Measurements from ENCODE around the gene HS3ST3B1. TPM values are rescaled to one million over a fixed set of nuclear protein-coding genes. Genes with fewer than 3 reads are reported as not detected.

HS3ST3B1 gene
- total RNA-seq, 1 experiment from 2014 or later, result not detected

- Histone ChIP-seq H3K9me2 (replicated peaks; ENCODE audit: insufficient read depth, low read length) (no peaks in the 10 kb centered on the region), H3K27ac (ENCODE audit: low read length) (no peak overlapping the region), H2AFZ (ENCODE audit: low read length) (no peak overlapping the region), H3K4me1 (ENCODE audit: low read length) (peaks cover 21% of the 10 kb centered on the region), H3K4me2 (ENCODE audit: low read depth, low read length, poor library complexity, severe bottlenecking) (no peak overlapping the region), H3K27me3 (ENCODE audit: low read length) (no peaks in the 10 kb centered on the region), H3K4me3 (ENCODE audit: low read length) (no peak overlapping the region), H3K36me3 (ENCODE audit: insufficient read depth, low read length) (no peaks in the 10 kb centered on the region), H3K79me2 (ENCODE audit: low read length) (no peaks in the 10 kb centered on the region), H3K9ac (ENCODE audit: low read length) (no peak overlapping the region), H3K9me3 (ENCODE audit: low read length) (no peaks in the 10 kb centered on the region), H4K20me1 (ENCODE audit: insufficient read depth, low read depth, low read length) (peaks cover under 1% of the 10 kb centered on the region; the same call in 1 of the 2 replicates)
- no peak for DNase-seq
These were observed 45.9 kb downstream of the HS3ST3B1 start for GRCh38 chr17:14346801-14347200.

DNA sequence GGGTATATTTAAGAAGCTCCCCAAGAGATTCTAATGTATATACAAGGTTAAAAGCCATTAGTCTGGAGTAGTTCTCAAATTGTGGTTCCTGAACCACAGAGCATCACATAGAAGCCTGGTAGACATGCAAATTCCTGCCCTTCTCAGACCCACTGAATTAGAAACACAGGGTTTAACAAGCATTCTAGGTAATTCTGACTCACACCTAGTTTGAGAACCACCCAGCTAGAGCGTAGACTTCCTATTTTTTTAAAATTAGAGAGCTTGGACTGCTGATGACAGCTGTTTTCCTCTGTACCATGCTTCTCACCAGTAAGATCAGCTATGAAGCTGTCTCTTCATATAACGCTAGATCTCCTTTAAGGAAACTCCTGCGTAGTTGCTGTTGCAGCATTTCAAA, 50.6 kb downstream of the HS3ST3B1 start:
- no peak overlapping the region for H3K27ac ChIP-seq (ENCODE audit: low read length)
- no peaks in the 10 kb centered on the region for H3K36me3 ChIP-seq (ENCODE audit: insufficient read depth, low read length)
- DNase-seq, result peak; percentile 91
- no peaks in the 10 kb centered on the region for H3K27me3 ChIP-seq (ENCODE audit: low read length)
- H2AFZ ChIP-seq (ENCODE audit: low read length), result no peak overlapping the region
- H3K4me1 ChIP-seq (ENCODE audit: low read length), result peaks cover 21% of the 10 kb centered on the region
- H3K9ac ChIP-seq (ENCODE audit: low read length), result no peak overlapping the region
- H3K9me2 ChIP-seq (replicated peaks; ENCODE audit: insufficient read depth, low read length), result no peaks in the 10 kb centered on the region
- H3K4me2 ChIP-seq (ENCODE audit: low read depth, low read length, poor library complexity, severe bottlenecking), result peak overlapping the region; percentile 41
- no peaks in the 10 kb centered on the region for H3K79me2 ChIP-seq (ENCODE audit: low read length)
- H3K9me3 ChIP-seq (ENCODE audit: low read length), result no peaks in the 10 kb centered on the region
- H3K4me3 ChIP-seq (ENCODE audit: low read length), result no peak overlapping the region
- peaks cover 6% of the 10 kb centered on the region; the same call in 1 of the 2 replicates for H4K20me1 ChIP-seq (ENCODE audit: insufficient read depth, low read depth, low read length)

DNA sequence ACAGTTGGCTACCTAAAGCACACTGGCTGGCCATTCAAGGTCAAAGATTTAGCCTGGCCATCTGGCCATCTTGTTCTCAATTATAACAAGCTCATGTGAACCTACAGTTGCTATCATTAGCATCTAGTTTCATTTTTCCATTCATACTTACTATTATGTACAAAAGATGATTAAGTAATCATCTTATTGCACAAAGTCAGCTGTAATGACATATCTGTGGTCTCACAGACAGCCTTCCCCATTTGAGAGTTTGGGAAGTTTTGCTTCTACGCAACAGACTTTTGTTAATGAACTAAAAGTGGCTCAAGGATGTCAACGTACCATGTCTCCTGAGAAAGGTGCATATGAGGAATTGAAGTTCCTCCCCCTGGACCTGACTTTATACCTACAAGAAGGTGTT, 51.3 kb downstream of the HS3ST3B1 start:
- Histone ChIP-seq H3K9me3 (ENCODE audit: low read length) (no peaks in the 10 kb centered on the region), H3K4me2 (ENCODE audit: low read depth, low read length, poor library complexity, severe bottlenecking) (no peak overlapping the region), H3K36me3 (ENCODE audit: insufficient read depth, low read length) (no peaks in the 10 kb centered on the region), H4K20me1 (ENCODE audit: insufficient read depth, low read depth, low read length) (peaks cover 6% of the 10 kb centered on the region; the same call in 1 of the 2 replicates), H3K9me2 (replicated peaks; ENCODE audit: insufficient read depth, low read length) (no peaks in the 10 kb centered on the region), H3K27me3 (ENCODE audit: low read length) (no peaks in the 10 kb centered on the region), H3K27ac (ENCODE audit: low read length) (no peak overlapping the region), H3K4me1 (ENCODE audit: low read length) (peaks cover 15% of the 10 kb centered on the region), H3K79me2 (ENCODE audit: low read length) (no peaks in the 10 kb centered on the region), H2AFZ (ENCODE audit: low read length) (no peak overlapping the region), H3K4me3 (ENCODE audit: low read length) (no peak overlapping the region), H3K9ac (ENCODE audit: low read length) (no peak overlapping the region)
- DNase-seq, result no peak

GRCh38 chr17:14353861-14354474, 53.1 kb downstream of the HS3ST3B1 start:
- DNase-seq, result no peak
- Histone ChIP-seq H2AFZ (ENCODE audit: low read length) (no peak overlapping the region), H3K9me2 (replicated peaks; ENCODE audit: insufficient read depth, low read length) (no peaks in the 10 kb centered on the region), H4K20me1 (ENCODE audit: insufficient read depth, low read depth, low read length) (peaks cover 6% of the 10 kb centered on the region; the same call in 1 of the 2 replicates), H3K4me2 (ENCODE audit: low read depth, low read length, poor library complexity, severe bottlenecking) (no peak overlapping the region), H3K9ac (ENCODE audit: low read length) (no peak overlapping the region), H3K4me1 (ENCODE audit: low read length) (peaks cover 21% of the 10 kb centered on the region), H3K36me3 (ENCODE audit: insufficient read depth, low read length) (no peaks in the 10 kb centered on the region), H3K79me2 (ENCODE audit: low read length) (no peaks in the 10 kb centered on the region), H3K27ac (ENCODE audit: low read length) (no peak overlapping the region), H3K27me3 (ENCODE audit: low read length) (no peaks in the 10 kb centered on the region), H3K4me3 (ENCODE audit: low read length) (no peak overlapping the region), H3K9me3 (ENCODE audit: low read length) (no peaks in the 10 kb centered on the region)

DNA sequence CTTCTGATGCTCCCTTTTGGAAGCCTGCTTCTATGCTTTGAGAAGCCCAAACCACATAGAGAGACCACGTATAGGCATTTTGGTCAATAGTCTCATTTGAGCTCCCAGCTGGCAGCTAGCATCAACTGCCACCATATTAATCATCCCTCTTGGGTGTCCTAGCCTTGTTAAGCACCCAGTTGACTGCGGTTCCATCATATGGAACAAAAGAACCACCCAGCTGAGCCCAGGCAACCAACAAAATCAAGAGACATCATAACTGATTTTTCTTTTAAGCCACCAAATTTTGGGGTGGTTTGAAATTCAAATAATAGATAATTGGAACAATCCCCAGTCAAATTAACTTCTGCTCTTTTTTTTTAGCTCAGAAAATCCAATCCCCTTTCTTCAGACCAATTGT, 53.9 kb downstream of the HS3ST3B1 start:
- Histone ChIP-seq H3K4me3 (ENCODE audit: low read length) (no peak overlapping the region), H3K9me3 (ENCODE audit: low read length) (no peaks in the 10 kb centered on the region), H4K20me1 (ENCODE audit: insufficient read depth, low read depth, low read length) (peaks cover 6% of the 10 kb centered on the region; the same call in 1 of the 2 replicates), H3K27me3 (ENCODE audit: low read length) (no peaks in the 10 kb centered on the region), H3K4me2 (ENCODE audit: low read depth, low read length, poor library complexity, severe bottlenecking) (no peak overlapping the region), H3K9ac (ENCODE audit: low read length) (no peak overlapping the region), H3K79me2 (ENCODE audit: low read length) (no peaks in the 10 kb centered on the region), H3K9me2 (replicated peaks; ENCODE audit: insufficient read depth, low read length) (no peaks in the 10 kb centered on the region), H3K4me1 (ENCODE audit: low read length) (peaks cover 30% of the 10 kb centered on the region), H3K36me3 (ENCODE audit: insufficient read depth, low read length) (no peaks in the 10 kb centered on the region), H3K27ac (ENCODE audit: low read length) (no peak overlapping the region), H2AFZ (ENCODE audit: low read length) (no peak overlapping the region)
- no peak for DNase-seq

DNA sequence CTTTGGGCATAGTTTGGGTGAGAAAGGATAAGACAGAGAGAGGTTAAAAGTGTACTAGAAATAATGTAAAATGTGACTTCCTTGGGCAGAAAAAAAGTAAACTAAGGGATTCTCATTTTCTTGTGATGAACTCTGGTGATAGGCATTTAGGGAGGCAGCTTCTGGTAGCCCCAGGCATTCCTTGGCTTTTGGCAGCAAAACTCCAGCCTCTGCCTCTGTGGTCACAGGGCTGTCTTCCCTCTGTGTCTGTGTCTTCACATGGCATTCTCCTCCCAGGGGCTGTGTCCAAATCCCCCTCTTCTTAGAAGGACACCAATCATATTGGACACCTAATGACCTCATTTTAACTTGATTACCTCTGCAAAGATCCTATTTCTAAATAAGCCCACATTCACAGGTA, 54.7 kb downstream of the HS3ST3B1 start:
- H3K4me3 ChIP-seq (ENCODE audit: low read length), result no peak overlapping the region
- H3K79me2 ChIP-seq (ENCODE audit: low read length), result no peaks in the 10 kb centered on the region
- peaks cover 37% of the 10 kb centered on the region for H3K4me1 ChIP-seq (ENCODE audit: low read length)
- H2AFZ ChIP-seq (ENCODE audit: low read length), result no peak overlapping the region
- DNase-seq, result no peak
- H3K27me3 ChIP-seq (ENCODE audit: low read length), result no peaks in the 10 kb centered on the region
- peaks cover 6% of the 10 kb centered on the region; the same call in 1 of the 2 replicates for H4K20me1 ChIP-seq (ENCODE audit: insufficient read depth, low read depth, low read length)
- H3K27ac ChIP-seq (ENCODE audit: low read length), result no peak overlapping the region
- H3K4me2 ChIP-seq (ENCODE audit: low read depth, low read length, poor library complexity, severe bottlenecking), result no peak overlapping the region
- no peaks in the 10 kb centered on the region for H3K9me2 ChIP-seq (replicated peaks; ENCODE audit: insufficient read depth, low read length)
- no peak overlapping the region for H3K9ac ChIP-seq (ENCODE audit: low read length)
- H3K36me3 ChIP-seq (ENCODE audit: insufficient read depth, low read length), result no peaks in the 10 kb centered on the region
- no peaks in the 10 kb centered on the region for H3K9me3 ChIP-seq (ENCODE audit: low read length)

- Histone ChIP-seq H3K27me3 (ENCODE audit: low read length) (no peaks in the 10 kb centered on the region), H3K79me2 (ENCODE audit: low read length) (no peaks in the 10 kb centered on the region), H3K9ac (ENCODE audit: low read length) (no peak overlapping the region), H2AFZ (ENCODE audit: low read length) (no peak overlapping the region), H3K27ac (ENCODE audit: low read length) (peak overlapping the region; percentile 25; the same call in 1 of the 2 replicates), H3K36me3 (ENCODE audit: insufficient read depth, low read length) (no peaks in the 10 kb centered on the region), H3K4me3 (ENCODE audit: low read length) (no peak overlapping the region), H3K9me2 (replicated peaks; ENCODE audit: insufficient read depth, low read length) (no peaks in the 10 kb centered on the region), H3K4me2 (ENCODE audit: low read depth, low read length, poor library complexity, severe bottlenecking) (peak overlapping the region; percentile 31), H4K20me1 (ENCODE audit: insufficient read depth, low read depth, low read length) (no peaks in the 10 kb centered on the region), H3K9me3 (ENCODE audit: low read length) (no peaks in the 10 kb centered on the region), H3K4me1 (ENCODE audit: low read length) (peaks cover 28% of the 10 kb centered on the region)
- DNase-seq, result peak; percentile 83
These were observed 58.5 kb downstream of the HS3ST3B1 start for GRCh38 chr17:14359163-14360020.

DNA sequence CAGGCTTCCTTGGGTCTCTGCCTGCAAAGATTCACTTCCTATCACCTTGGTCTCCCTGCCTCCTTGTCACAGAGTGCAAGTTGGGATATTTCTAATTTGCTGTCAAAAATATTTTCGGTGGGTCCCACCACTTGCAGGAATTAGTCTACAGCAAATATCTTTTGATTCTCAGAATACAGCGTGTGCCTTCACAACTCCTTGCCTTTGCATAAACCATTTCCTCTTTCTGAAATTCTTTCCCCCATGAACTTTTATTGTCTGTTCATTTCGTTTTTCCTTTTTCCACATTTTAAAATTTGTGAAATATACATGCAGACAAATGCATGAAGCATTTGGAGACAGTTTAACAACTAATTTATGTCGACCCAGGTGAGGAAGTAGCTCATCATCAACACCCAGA, 60.0 kb downstream of the HS3ST3B1 start:
- H3K27me3 ChIP-seq (ENCODE audit: low read length), result no peaks in the 10 kb centered on the region
- H2AFZ ChIP-seq (ENCODE audit: low read length), result no peak overlapping the region
- no peak overlapping the region for H3K9ac ChIP-seq (ENCODE audit: low read length)
- no peaks in the 10 kb centered on the region for H3K79me2 ChIP-seq (ENCODE audit: low read length)
- no peaks in the 10 kb centered on the region for H4K20me1 ChIP-seq (ENCODE audit: insufficient read depth, low read depth, low read length)
- H3K4me1 ChIP-seq (ENCODE audit: low read length), result peaks cover 28% of the 10 kb centered on the region
- DNase-seq, result no peak
- no peaks in the 10 kb centered on the region for H3K9me2 ChIP-seq (replicated peaks; ENCODE audit: insufficient read depth, low read length)
- no peak overlapping the region for H3K4me3 ChIP-seq (ENCODE audit: low read length)
- H3K9me3 ChIP-seq (ENCODE audit: low read length), result no peaks in the 10 kb centered on the region
- peak overlapping the region; percentile 25 for H3K4me2 ChIP-seq (ENCODE audit: low read depth, low read length, poor library complexity, severe bottlenecking)
- no peaks in the 10 kb centered on the region for H3K36me3 ChIP-seq (ENCODE audit: insufficient read depth, low read length)
- no peak overlapping the region for H3K27ac ChIP-seq (ENCODE audit: low read length)
